ENCODE measurements around the gene EYA4. TPM values are rescaled to one million over a fixed set of nuclear protein-coding genes. Genes with fewer than 3 reads are reported as not detected.

EYA4 gene
- total RNA-seq, 1 experiment from 2014 or later: 44.5 TPM

DNA sequence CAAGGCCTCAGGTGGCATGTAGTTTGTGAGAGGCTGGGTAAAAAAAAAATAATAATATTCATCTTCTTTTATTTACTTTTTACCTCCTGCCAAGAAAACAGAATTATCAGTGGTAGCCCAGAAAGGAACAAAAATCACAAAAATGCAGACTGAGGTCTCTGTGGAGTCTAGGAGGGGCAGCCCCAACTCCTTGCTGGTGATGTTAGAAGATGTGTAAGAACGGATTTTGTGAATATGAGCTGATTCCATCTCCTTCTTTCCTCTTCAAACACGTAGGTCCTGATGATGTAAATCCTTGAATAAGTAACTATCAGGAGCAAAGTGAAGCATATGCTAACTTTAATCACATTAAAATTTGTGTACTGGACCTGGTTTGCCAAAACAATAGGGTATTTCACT lies 226.8 kb downstream of the EYA4 start:
- H3K36me3 ChIP-seq: peaks cover 31% of the 10 kb centered on the region
- H3K27ac ChIP-seq: no peak overlapping the region
- no peaks in the 10 kb centered on the region for H3K4me1 ChIP-seq
- no peaks in the 10 kb centered on the region for H3K27me3 ChIP-seq
- no peak overlapping the region for H3K4me3 ChIP-seq
- DNase-seq: no peak
- no peaks in the 10 kb centered on the region for H3K9me3 ChIP-seq (replicated peaks)

- Histone ChIP-seq H3K4me3 (no peak overlapping the region), H3K4me1 (no peaks in the 10 kb centered on the region), H3K27me3 (no peaks in the 10 kb centered on the region), H3K27ac (no peak overlapping the region), H3K36me3 (peaks cover 30% of the 10 kb centered on the region), H3K9me3 (replicated peaks) (no peaks in the 10 kb centered on the region)
- no peak for DNase-seq
Observed at GRCh38 chr6:133468591-133468990, 227.4 kb downstream of the EYA4 start.

DNA sequence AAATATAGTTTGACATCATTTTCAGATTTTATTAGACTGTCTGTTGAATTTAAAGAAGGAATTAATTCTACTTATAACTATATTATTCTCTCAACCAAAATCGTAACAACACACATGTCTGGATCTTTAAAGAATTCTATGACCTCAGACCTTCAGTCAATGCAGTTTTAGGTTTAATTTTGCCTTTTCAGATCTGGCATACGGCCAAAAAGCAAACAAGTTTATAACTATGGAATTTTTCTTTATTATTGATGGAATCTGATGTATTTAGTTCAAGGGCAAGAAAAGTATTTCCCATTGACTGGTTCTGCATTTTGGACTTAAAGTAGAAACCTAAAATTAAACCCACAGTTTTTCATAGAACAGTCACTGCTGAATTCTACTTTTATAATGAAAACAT lies 233.4 kb downstream of the EYA4 start:
- no peak for DNase-seq
- no peak overlapping the region for H3K4me3 ChIP-seq
- H3K27me3 ChIP-seq: no peaks in the 10 kb centered on the region

GRCh38 chr6:133478673-133479072 lies 237.5 kb downstream of the EYA4 start:
- peaks cover 31% of the 10 kb centered on the region for H3K36me3 ChIP-seq
- H3K9me3 ChIP-seq (replicated peaks): no peaks in the 10 kb centered on the region
- no peak overlapping the region for H3K27ac ChIP-seq
- peaks cover 5% of the 10 kb centered on the region for H3K4me1 ChIP-seq
- peak in 1 of 2 experiments; percentile 18 for DNase-seq
- no peaks in the 10 kb centered on the region for H3K27me3 ChIP-seq
- H3K4me3 ChIP-seq: no peak overlapping the region

More for the DNA sequence above, 233.4 kb downstream of the EYA4 start:
- no peak overlapping the region for H3K27ac ChIP-seq
- no peaks in the 10 kb centered on the region for H3K9me3 ChIP-seq (replicated peaks)
- H3K4me1 ChIP-seq: peaks cover 5% of the 10 kb centered on the region
- H3K36me3 ChIP-seq: peaks cover 19% of the 10 kb centered on the region

DNA sequence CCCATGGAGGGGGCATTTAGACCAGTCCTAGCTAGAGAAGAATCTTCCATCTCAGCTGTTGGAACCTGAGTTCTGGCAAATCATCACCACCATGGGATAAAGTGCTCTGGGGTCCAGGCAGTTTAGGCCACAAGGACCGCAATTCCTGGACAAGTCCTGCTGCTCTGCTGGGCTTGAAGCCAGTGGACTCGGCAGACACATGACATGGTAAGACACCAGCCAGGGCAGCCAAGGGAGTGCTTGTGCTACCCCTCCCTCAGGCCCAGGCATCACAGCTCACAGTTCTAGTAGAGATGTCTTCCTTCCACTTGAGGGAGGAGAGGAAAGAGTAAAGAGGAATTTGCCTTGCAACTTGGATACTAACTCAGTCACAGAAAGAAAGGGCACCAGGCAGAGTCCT lies 246.0 kb downstream of the EYA4 start:
- H3K27me3 ChIP-seq: no peaks in the 10 kb centered on the region
- no peaks in the 10 kb centered on the region for H3K9me3 ChIP-seq (replicated peaks)
- no peak overlapping the region for H3K27ac ChIP-seq
- H3K4me3 ChIP-seq: no peak overlapping the region
- DNase-seq: no peak
- no peaks in the 10 kb centered on the region for H3K4me1 ChIP-seq
- H3K36me3 ChIP-seq: peaks cover 46% of the 10 kb centered on the region

GRCh38 chr6:133495205-133495903 lies 254.2 kb downstream of the EYA4 start:
- H3K27ac ChIP-seq: no peak overlapping the region
- peaks cover 13% of the 10 kb centered on the region for H3K36me3 ChIP-seq
- no peak overlapping the region for H3K4me3 ChIP-seq
- DNase-seq: no peak
- no peaks in the 10 kb centered on the region for H3K27me3 ChIP-seq
- no peaks in the 10 kb centered on the region for H3K4me1 ChIP-seq
- no peaks in the 10 kb centered on the region for H3K9me3 ChIP-seq (replicated peaks)

- no peak overlapping the region for H3K4me3 ChIP-seq
- peaks cover 13% of the 10 kb centered on the region for H3K36me3 ChIP-seq
- H3K27ac ChIP-seq: no peak overlapping the region
- peaks cover 39% of the 10 kb centered on the region for H3K4me1 ChIP-seq
- no peaks in the 10 kb centered on the region for H3K9me3 ChIP-seq (replicated peaks)
- H3K27me3 ChIP-seq: no peaks in the 10 kb centered on the region
- DNase-seq: no peak
Observed at GRCh38 chr6:133499662-133500061, 258.5 kb downstream of the EYA4 start.

GRCh38 chr6:133501675-133502270 lies 260.6 kb downstream of the EYA4 start:
- H3K4me1 ChIP-seq: peaks cover 39% of the 10 kb centered on the region
- H3K4me3 ChIP-seq: no peak overlapping the region
- peaks cover 17% of the 10 kb centered on the region for H3K36me3 ChIP-seq
- H3K27me3 ChIP-seq: no peaks in the 10 kb centered on the region
- H3K9me3 ChIP-seq (replicated peaks): no peaks in the 10 kb centered on the region
- peak overlapping the region; percentile 98 for H3K27ac ChIP-seq
- DNase-seq: no peak

DNA sequence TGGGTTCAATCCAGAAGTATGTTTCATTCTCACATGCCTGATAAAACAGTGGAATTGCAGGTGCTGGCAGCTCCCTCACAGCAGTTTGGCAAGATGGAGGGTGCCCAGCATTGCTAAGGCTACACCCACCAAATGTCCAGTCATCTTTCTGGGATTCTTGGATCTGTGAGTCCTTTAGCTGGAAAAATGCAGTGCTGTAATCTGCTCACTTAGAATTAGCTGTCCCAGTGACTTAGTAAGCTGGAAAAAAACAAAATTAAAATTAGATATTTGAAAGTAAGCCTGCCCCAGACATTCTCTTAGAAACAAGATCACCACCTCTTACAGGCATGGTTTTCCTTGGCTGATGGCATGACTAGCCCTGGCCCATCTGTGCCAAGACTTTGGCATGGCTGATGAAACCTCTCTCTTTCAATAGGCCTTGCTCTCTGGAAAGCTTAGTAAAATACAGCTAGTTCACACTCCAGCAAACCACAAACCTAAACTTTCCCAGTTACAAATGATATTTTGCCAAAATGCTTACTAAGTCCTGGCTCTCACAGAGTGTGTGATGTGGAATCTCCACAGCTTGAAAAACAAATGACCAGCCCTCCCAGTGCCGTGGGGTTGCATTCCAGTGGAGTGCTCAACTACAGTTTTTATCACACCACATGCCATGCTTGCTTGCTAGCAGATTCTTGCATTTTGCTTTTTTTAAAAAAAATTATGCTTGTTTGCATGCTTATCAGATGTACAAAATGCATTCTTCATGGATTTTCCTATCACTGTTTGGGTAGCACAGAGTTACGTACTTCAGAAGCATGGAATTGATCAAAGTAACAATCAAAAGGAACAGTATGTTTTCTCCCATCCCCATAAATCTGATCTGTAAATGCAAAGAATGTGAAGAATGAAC lies 261.5 kb downstream of the EYA4 start:
- Histone ChIP-seq H3K27me3 (no peaks in the 10 kb centered on the region), H3K36me3 (peaks cover 21% of the 10 kb centered on the region), H3K27ac (peak overlapping the region; percentile 98), H3K9me3 (replicated peaks) (no peaks in the 10 kb centered on the region), H3K4me3 (0 out of 2 replicates have a peak overlapping the region, but pooled peaks have one; percentile 1), H3K4me1 (peaks cover 39% of the 10 kb centered on the region)
- peak; percentile 82 to 83 for DNase-seq

GRCh38 chr6:133503336-133503729 lies 262.2 kb downstream of the EYA4 start:
- Histone ChIP-seq H3K36me3 (peaks cover 21% of the 10 kb centered on the region), H3K9me3 (replicated peaks) (no peaks in the 10 kb centered on the region), H3K27me3 (no peaks in the 10 kb centered on the region), H3K4me1 (peaks cover 39% of the 10 kb centered on the region), H3K27ac (peak overlapping the region; percentile 98), H3K4me3 (0 out of 2 replicates have a peak overlapping the region, but pooled peaks have one; percentile 1)
- DNase-seq: peak; percentile 14 to 73

DNA sequence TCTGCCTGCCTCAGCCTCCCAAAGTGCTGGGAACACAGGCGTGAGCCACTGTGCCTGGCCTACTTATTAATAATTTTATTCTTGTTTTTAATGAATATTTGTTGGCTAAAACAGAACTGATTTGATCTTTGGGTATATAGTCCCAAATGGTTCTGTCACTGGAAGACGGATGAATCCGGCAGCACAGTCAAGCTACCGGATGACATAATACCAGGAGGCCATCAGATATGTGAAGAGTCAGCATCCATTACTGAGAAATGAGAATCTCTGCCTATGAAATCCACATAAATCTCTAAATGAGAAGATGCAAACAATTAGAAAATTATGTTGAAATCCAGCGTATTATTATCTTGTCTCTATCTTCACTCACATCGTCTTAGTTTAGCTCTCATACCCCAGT lies 263.0 kb downstream of the EYA4 start:
- Histone ChIP-seq H3K9me3 (replicated peaks) (no peaks in the 10 kb centered on the region), H3K27me3 (no peaks in the 10 kb centered on the region), H3K4me3 (no peak overlapping the region), H3K36me3 (peaks cover 17% of the 10 kb centered on the region), H3K4me1 (peaks cover 46% of the 10 kb centered on the region), H3K27ac (peak overlapping the region; percentile 98)
- DNase-seq: no peak

DNA sequence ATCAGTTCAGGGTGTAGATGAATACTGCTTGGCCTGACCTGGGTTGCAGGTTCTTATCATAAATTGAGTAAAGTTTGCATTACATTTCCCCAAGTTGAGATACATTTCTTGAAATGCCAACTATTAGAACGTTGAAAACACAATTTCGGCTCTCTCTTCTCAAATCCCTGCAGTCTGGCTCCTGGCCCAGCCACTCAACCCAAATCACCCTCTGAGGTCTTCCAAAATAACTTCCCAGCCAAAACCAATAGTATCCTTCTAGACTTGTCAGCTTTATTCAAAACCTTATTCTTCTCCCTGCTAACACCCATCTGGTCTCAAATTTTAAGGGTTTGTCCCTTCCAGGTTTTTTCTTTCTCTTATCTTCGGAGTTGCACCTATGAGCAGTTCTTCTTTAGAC lies 263.6 kb downstream of the EYA4 start:
- Histone ChIP-seq H3K9me3 (replicated peaks) (no peaks in the 10 kb centered on the region), H3K27me3 (no peaks in the 10 kb centered on the region), H3K4me3 (no peak overlapping the region), H3K27ac (peak overlapping the region; percentile 98), H3K4me1 (peaks cover 52% of the 10 kb centered on the region), H3K36me3 (peaks cover 11% of the 10 kb centered on the region)
- DNase-seq: no peak

- peaks cover 55% of the 10 kb centered on the region for H3K4me1 ChIP-seq
- no peaks in the 10 kb centered on the region for H3K27me3 ChIP-seq
- no peak overlapping the region for H3K4me3 ChIP-seq
- no peak for DNase-seq
- H3K36me3 ChIP-seq: peaks cover 9% of the 10 kb centered on the region
- H3K27ac ChIP-seq: no peak overlapping the region
- no peaks in the 10 kb centered on the region for H3K9me3 ChIP-seq (replicated peaks)
Observed at GRCh38 chr6:133505681-133506080, 264.5 kb downstream of the EYA4 start.

- H3K27ac ChIP-seq: no peak overlapping the region
- DNase-seq: peak; percentile 52 to 80
- H3K4me1 ChIP-seq: peaks cover 16% of the 10 kb centered on the region
- 0 out of 2 replicates have a peak, but pooled peaks cover 3% of the 10 kb centered on the region for H3K9me3 ChIP-seq (replicated peaks)
- no peak overlapping the region for H3K4me3 ChIP-seq
- peaks cover 26% of the 10 kb centered on the region for H3K36me3 ChIP-seq
- H3K27me3 ChIP-seq: no peaks in the 10 kb centered on the region
Observed at GRCh38 chr6:133512410-133513016, 271.4 kb downstream of the EYA4 start.
